HepG2 (cell line): ENCODE measurements around the gene ASAP2. TPM values are rescaled to one million over a fixed set of nuclear protein-coding genes. Genes with fewer than 3 reads are reported as not detected.

Source experiments
- ATF7-NPFF ChIP-seq: sonication (generic); formaldehyde crosslinking; IDR thresholded peaks from 2 replicates; pipeline ENCODE4 v1.8.1; 2023; ENCODE audit warnings: mild to moderate bottlenecking, low read depth, missing genetic modification reagents, moderate library complexity
- ATM ChIP-seq: fragments of 450-650 bp; IDR thresholded peaks from 2 replicates; pipeline ENCODE4 v1.7.1; 2017; ENCODE audit warnings: mild to moderate bottlenecking, borderline replicate concordance
- FOXJ3 ChIP-seq: sonication (generic); formaldehyde crosslinking; IDR thresholded peaks from 2 replicates; pipeline ENCODE4 v1.4.0; 2020; ENCODE audit warnings: missing genetic modification reagents, mild to moderate bottlenecking, borderline replicate concordance
- HMG20B ChIP-seq: conservative IDR thresholded peaks from 2 replicates; pipeline ENCODE4 v1.6.1; 2016; ENCODE audit warnings: missing genetic modification reagents, missing compliant biosample characterization
- MAFF ChIP-seq: IDR thresholded peaks from 2 replicates; pipeline ENCODE4 v1.6.1; 2011; ENCODE audit warnings: low read depth, low read length, improper control_type of control experiment
- NFRKB ChIP-seq: fragments of 450-650 bp; IDR thresholded peaks from 2 replicates; pipeline ENCODE4 v1.6.1; 2017
- SNRNP70 ChIP-seq: fragments of 200-400 bp; formaldehyde crosslinking; IDR thresholded peaks from 2 replicates; pipeline ENCODE4 v1.6.1; 2017; ENCODE audit warnings: mild to moderate bottlenecking, low read depth, low read length, moderate library complexity
- SPEN ChIP-seq: sonication (generic); formaldehyde crosslinking; IDR thresholded peaks from 2 replicates; pipeline ENCODE4 v1.5.1; 2020; ENCODE audit warnings: low read depth, mild to moderate bottlenecking, missing genetic modification reagents
- SRSF1 ChIP-seq: fragments of 200-400 bp; formaldehyde crosslinking; optimal IDR thresholded peaks from 2 replicates; pipeline ENCODE3; 2017; ENCODE audit warnings: mild to moderate bottlenecking, low read depth, low read length, moderate library complexity
- ZNF207 ChIP-seq: fragments of 450-650 bp; IDR thresholded peaks from 2 replicates; pipeline ENCODE4 v1.6.1; 2016; ENCODE audit warnings: antibody characterized with exemption, borderline replicate concordance
- ZNF558 ChIP-seq: sonication (generic); formaldehyde crosslinking; IDR thresholded peaks from 2 replicates; pipeline ENCODE4 v1.9.0; 2022; ENCODE audit warnings: mild to moderate bottlenecking, missing genetic modification reagents, borderline replicate concordance
- polyA plus RNA-seq, 8 experiments: library from polyadenylated mRNA; depleted of rRNA in 3 of 8; stranded (reverse) in 7 of 8; unstranded in 1 of 8; fragments of >200 nt; fragmentation: Illumina TruSeq in 4 of 8; extraction: Trizol in 4 of 8; gene quantifications; 2 replicates each; pipeline versions ENCODE4 v1.2.1 to v1.2.3, GENCODE V29; 2011 to 2016; ENCODE audit warnings: low read depth in 4 of 8, missing spikeins in 1 of 8, mixed read lengths in 1 of 8; ENCODE audit not compliant: insufficient read depth in 1 of 8
- total RNA-seq, 5 experiments: library from RNA; depleted of rRNA; stranded (reverse); fragments of >200 nt; fragmentation: Illumina TruSeq; extraction: Trizol; gene quantifications; 2 replicates each; pipeline ENCODE4 v1.2.3, GENCODE V29; 2016; ENCODE audit warnings: low read depth in 1 of 5
- TF ChIP-seq, protein P1 (sequence below): sonication (generic); formaldehyde crosslinking; IDR thresholded peaks from 2 replicates; pipeline ENCODE4 v1.5.1; 2020; ENCODE audit warnings: missing genetic modification reagents, mild to moderate bottlenecking, borderline replicate concordance
- TF ChIP-seq, protein P2 (sequence below): sonication (generic); formaldehyde crosslinking; IDR thresholded peaks from 2 replicates; pipeline ENCODE4 v1.8.0; 2022; ENCODE audit warnings: missing genetic modification reagents, mild to moderate bottlenecking, inconsistent platforms, borderline replicate concordance
- TF ChIP-seq, protein P3 (sequence below): sonication (generic); formaldehyde crosslinking; conservative IDR thresholded peaks from 2 replicates; pipeline ENCODE4 v1.8.0; 2022; ENCODE audit warnings: mild to moderate bottlenecking, moderate library complexity, missing genetic modification reagents
- TF ChIP-seq, protein P4 (sequence below): sonication (generic); formaldehyde crosslinking; IDR thresholded peaks from 2 replicates; pipeline ENCODE4 v1.5.0; 2020; ENCODE audit warnings: mild to moderate bottlenecking, missing genetic modification reagents, borderline replicate concordance
- TF ChIP-seq, protein P5 (sequence below): sonication (generic); IDR thresholded peaks from 2 replicates; pipeline ENCODE4 v1.6.1; 2016; ENCODE audit warnings: low read depth, borderline replicate concordance

The ASAP2 gene
- total and polyA plus RNA-seq, 2 of the 13 experiments (the other 11 are each of a cell fraction or from before 2014, with no cell fraction given), result 7.3 to 22.3 TPM

DNA sequence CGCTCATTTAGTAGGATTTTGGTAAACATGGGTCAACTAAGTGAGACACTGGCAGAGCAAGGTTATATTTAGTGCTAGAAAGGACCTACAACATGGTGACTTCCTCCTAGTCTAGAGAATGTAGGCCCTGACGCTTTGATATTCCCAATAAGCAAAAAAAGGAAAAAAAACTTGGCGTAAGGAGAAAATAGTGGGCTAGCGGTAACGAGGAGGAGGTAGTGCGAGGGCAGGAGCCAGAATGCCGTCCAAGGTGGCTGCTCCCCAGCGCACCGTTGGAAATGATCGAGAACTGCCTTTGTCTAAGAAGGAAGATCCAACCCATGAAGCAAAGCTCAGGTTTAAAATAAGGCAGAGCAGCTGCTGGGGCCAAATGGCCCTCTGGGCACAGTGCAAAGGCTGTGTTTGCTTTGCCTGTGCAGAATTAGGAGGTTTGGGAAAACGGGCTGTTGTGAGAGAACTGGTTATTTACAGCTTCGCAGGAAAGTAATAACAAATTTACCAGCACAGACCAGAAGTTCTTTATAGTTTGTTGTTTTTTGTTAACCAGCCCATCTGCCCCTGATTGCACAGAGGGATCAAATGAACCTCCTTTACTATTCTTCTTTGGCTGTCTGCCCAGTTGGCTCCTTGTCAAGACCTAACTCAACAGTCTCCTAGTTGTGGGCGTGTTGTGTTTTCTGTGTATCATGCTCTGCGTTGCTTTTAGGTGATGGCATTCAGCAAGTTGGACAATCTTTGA, 130.1 kb downstream of the ASAP2 start (continued):
- TF ChIP-seq, protein P1, sequence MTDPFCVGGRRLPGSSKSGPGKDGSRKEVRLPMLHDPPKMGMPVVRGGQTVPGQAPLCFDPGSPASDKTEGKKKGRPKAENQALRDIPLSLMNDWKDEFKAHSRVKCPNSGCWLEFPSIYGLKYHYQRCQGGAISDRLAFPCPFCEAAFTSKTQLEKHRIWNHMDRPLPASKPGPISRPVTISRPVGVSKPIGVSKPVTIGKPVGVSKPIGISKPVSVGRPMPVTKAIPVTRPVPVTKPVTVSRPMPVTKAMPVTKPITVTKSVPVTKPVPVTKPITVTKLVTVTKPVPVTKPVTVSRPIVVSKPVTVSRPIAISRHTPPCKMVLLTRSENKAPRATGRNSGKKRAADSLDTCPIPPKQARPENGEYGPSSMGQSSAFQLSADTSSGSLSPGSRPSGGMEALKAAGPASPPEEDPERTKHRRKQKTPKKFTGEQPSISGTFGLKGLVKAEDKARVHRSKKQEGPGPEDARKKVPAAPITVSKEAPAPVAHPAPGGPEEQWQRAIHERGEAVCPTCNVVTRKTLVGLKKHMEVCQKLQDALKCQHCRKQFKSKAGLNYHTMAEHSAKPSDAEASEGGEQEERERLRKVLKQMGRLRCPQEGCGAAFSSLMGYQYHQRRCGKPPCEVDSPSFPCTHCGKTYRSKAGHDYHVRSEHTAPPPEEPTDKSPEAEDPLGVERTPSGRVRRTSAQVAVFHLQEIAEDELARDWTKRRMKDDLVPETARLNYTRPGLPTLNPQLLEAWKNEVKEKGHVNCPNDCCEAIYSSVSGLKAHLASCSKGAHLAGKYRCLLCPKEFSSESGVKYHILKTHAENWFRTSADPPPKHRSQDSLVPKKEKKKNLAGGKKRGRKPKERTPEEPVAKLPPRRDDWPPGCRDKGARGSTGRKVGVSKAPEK, result no peak
- TF ChIP-seq FOXJ3, result peak; percentile 85; the same call in 1 of the 2 replicates
- peak; percentile 54; the same call in 1 of the 2 replicates for TF ChIP-seq HMG20B (CRISPR knock-in tag)
- TF ChIP-seq, protein P2, sequence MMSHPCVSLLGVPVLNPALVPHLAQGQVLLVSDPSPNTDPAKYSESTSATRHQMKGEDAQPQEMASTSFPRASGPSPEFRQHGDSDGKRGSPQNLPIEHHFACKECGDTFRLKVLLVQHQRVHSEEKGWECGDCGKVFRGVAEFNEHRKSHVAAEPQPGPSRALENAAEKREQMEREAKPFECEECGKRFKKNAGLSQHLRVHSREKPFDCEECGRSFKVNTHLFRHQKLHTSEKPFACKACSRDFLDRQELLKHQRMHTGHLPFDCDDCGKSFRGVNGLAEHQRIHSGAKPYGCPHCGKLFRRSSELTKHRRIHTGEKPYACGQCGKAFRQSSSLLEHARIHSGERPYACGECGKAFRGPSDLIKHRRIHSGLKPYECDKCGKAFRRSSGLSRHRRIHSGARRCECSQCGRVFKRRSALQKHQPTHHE (CRISPR knock-in tag), result peak; percentile 23; the same call in 1 of the 2 replicates
- no peak for TF ChIP-seq ZNF558 (CRISPR knock-in tag)
- TF ChIP-seq MAFF, result no peak
- no peak for TF ChIP-seq SRSF1
- TF ChIP-seq NFRKB, result no peak
- TF ChIP-seq SPEN (CRISPR knock-in tag), result no peak
- no peak for TF ChIP-seq SNRNP70
- TF ChIP-seq ATM, result no peak
- TF ChIP-seq, protein P3, sequence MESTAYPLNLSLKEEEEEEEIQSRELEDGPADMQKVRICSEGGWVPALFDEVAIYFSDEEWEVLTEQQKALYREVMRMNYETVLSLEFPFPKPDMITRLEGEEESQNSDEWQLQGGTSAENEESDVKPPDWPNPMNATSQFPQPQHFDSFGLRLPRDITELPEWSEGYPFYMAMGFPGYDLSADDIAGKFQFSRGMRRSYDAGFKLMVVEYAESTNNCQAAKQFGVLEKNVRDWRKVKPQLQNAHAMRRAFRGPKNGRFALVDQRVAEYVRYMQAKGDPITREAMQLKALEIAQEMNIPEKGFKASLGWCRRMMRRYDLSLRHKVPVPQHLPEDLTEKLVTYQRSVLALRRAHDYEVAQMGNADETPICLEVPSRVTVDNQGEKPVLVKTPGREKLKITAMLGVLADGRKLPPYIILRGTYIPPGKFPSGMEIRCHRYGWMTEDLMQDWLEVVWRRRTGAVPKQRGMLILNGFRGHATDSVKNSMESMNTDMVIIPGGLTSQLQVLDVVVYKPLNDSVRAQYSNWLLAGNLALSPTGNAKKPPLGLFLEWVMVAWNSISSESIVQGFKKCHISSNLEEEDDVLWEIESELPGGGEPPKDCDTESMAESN, result no peak
- no peak for TF ChIP-seq ZNF207
- TF ChIP-seq, protein P4, sequence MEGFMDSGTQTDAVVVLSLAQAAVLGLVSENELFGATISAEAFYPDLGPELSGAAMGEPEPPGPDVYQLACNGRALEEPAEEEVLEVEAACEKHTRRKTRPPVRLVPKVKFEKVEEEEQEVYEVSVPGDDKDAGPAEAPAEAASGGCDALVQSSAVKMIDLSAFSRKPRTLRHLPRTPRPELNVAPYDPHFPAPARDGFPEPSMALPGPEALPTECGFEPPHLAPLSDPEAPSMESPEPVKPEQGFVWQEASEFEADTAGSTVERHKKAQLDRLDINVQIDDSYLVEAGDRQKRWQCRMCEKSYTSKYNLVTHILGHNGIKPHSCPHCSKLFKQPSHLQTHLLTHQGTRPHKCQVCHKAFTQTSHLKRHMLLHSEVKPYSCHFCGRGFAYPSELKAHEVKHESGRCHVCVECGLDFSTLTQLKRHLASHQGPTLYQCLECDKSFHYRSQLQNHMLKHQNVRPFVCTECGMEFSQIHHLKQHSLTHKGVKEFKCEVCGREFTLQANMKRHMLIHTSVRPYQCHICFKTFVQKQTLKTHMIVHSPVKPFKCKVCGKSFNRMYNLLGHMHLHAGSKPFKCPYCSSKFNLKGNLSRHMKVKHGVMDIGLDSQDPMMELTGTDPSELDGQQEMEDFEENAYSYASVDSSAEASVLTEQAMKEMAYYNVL (CRISPR knock-in tag), result peak; percentile 52; the same call in 1 of the 2 replicates
- TF ChIP-seq, protein P5, sequence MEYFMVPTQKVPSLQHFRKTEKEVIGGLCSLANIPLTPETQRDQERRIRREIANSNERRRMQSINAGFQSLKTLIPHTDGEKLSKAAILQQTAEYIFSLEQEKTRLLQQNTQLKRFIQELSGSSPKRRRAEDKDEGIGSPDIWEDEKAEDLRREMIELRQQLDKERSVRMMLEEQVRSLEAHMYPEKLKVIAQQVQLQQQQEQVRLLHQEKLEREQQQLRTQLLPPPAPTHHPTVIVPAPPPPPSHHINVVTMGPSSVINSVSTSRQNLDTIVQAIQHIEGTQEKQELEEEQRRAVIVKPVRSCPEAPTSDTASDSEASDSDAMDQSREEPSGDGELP, result peak; percentile 82; the same call in 1 of the 2 replicates
- TF ChIP-seq ATF7-NPFF (CRISPR knock-in tag), result 0 out of 2 replicates have a peak, but pooled peaks have one; percentile 56
